Activated CD4-positive, CD25-positive, alpha-beta regulatory T cell treated with anti-CD3 and anti-CD28 coated beads, Interleukin-2, amount 50 U/mL, for 16 hours (primary cell): ENCODE data around the gene UFD1.
A peak's percentile ranks its signal among the peaks of the same experiment; 100 is the strongest.
"Not testable (repeated sequence)": the region's sequence is repeated elsewhere in the genome, so short reads cannot be mapped to it uniquely, and the experiment has no call there.

Experiments
- DNase-seq: peaks from one replicate; pipeline ENCODE4 v3.0.0-alpha.2; 2020; ENCODE audit warnings: low read depth, low spot score

UFD1 gene

DNA sequence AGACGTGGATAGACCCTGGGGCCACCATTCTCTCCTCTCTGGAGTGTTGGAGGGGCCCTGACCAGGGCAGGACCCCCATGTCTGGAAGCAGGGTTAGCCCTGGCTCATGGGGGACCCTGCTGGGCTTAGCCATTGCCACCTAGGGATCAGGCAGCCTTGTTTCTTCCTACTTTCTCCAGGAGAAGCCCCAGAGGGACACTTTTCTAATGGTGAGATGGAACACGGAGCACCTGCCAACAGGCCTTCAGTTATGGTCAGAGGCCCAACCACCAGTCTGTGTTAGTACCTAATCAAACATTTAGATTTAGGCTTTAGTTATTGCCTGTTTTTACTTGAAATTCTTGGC lies 29.6 kb downstream of the UFD1 start:
- no peak for DNase-seq

DNA sequence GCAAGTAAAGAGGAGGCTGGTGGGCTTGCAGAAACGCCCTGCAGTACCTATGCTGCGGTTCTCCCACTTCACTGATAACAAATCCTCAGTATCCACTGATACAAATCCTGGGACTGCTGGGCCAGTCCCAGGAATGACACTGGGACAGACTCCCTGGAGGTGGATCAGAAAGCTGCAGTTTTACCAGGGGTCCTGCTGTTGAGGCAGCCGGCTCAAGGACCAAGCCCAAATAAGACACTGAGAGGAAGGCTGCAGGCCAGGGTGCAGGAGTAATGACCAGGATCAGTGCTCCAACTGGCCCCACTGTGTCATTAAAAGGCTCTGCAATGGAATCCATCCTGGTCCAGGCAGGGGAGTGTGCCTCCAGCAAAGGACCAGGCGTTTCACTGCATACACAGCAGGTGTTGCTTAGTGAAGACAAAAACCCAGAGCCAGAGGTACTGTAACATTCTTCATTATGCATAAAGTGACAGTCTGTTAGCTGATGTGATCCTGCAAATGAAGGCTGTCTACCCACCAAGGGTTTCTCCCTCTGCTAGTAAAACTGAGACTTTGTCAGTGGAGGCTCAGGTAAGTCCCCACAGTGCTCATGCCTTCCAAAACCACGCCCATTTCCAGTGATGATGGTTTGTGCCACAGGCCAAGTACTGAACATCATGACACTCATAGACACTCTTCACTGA lies 30.1 kb downstream of the UFD1 start:
- no peak for DNase-seq

DNA sequence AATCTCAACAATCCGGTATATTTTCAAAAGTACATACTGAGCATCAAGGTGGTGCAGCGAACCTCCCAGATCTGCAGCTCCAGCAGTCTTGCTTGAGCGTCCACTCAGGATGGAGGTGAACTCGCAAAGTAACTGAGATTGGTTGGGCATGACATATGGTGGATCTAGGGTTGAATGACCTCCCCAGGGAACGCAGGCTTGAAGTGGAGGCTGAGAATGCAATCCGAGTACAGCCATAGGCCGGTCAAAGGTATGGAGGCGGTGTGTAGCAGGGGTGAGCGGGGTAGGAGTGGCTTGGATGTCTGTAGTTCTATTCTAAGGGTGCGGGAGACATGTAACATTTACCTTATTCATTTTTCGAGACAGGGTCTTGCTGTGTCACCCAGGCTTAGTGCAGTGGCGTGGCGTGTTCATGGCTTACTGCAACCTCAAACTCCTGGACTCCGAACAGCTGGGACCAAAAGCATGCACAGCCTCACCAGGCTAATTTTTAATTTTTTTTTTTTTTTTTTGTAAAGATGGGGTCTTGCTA lies 30.9 kb downstream of the UFD1 start:
- no peak for DNase-seq

DNA sequence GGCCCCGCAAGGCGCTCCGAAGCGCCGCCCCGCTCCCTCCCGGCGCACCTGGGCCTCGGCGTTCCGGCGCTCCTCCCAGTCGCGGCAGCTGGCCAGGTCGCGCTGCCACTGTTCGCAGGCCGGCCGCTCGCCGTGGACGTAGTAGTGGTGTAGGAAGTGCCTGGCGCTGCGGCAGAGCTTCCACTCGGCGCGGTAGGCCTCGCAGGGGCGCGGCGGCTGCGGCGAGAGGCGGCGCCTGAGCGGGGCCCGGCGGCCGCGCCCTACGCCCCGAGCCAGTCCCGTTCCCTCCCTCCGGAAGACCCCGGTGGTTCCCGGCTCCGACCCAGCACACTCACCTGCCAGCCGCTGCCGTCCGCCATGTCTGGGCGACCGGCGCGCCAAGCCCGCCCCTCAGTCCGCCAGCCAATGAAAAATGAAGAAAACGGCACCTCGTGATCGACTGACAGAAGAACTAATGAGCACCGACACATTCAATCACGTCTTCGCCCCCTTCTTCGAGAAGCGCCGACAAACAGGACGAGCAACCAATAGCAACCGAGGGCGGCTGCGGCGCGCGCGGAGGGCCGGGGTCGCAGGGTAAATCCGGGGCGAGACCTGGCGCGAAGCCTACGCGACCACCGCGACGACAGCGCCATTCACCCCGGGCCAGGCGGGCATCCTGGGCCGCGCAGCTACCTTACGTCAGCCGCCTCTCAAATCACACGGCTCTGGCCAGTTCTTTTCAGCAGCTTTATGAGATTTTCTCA lies 31.5 kb downstream of the UFD1 start, which contains the start of gene C22orf39:
Gene C22orf39, minus strand, starts transcription at position 382 of the 746 bp plus-strand sequence. Its CDS starts 23 bp downstream, at position 359.
- DNase-seq = peak; percentile 85

- no peak for DNase-seq
Observed at GRCh38 chr22:19446603-19447329, 32.2 kb downstream of the UFD1 start.

DNA sequence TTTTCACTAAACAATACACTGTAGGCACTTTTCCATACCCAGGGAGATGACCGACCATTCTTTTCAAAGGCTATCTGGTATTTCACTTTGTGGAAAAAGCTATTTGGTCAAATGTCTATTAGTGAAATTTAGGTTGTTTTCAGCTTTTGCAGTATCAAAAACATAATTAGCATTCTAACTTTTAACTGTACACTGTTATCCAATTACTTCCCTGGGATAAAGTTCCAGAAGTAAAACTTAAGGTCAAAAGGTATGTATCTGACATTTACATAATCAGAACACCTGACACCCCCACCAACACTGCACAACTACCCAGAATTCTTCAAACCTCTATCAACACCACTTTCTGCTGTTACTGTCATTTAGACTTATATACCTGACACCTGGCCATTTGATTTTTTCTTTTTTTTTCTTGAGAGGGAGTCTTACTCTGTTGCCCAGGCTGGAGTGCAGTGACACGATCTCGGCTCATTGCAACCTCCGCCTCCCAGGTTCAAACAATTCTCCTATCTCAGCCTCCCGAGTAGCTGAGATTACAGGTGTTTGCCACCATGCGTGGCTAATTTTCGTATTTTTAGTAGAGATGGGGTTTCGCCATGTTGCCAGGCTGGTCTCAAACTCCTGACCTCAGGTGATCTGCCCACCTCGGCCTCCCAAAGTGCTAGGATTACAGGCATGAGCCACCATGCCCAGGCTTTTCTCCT lies 33.6 kb downstream of the UFD1 start:
- not testable (repeated sequence) for DNase-seq

DNA sequence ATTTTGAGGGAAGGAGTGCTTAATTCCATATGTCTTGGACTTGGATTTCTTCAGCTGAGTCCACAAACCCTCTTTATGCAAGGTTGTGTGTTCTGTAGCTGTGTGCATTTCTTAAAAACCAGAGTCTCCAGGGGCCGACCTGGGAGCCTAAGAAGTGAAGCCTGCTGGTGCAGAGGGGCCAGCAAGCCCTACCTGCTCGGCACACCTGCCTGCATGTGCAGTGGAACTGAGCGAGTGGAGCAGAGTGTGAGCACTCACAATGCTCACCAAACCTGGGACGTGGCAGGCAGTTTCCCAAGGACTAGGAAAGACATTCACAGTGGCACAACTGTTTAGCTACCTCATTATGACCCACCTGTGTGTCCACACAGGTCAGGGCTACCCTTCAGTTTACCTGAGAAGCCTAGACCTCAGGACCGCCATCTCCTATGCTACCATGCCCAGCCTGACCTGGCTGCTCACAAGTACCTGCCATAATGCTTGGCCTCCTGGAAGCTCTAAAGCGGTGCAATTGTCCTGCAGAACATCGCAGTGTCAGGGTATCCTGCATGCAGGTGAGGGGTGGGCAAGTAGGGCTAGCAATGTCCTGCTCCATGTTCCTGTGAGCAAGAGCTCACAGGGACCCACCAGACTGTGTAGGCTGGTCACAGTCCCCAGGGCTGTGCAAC lies 35.3 kb downstream of the UFD1 start:
- no peak for DNase-seq

DNA sequence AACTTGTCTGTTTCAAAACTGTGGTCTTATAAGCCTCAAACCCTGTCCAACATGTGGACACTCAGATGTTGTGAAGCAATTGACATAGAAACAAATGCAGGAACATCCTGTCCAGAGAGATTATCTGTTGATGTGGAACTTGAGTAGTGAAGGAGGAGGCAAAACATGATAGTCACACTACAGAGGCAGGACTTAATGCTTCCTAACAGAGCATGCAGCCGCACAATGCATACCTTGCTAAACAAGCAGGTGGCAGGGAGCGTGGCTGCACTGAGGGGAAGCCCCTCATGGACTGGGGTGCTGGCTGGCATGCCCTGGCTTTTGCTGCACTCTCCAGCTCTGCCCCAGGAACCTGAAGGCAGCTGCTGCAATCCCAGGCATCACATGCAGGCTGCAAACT lies 36.8 kb downstream of the UFD1 start:
- no peak for DNase-seq

GRCh38 chr22:19440411-19441195 lies 38.4 kb downstream of the UFD1 start:
- DNase-seq = no peak

GRCh38 chr22:19438298-19438697 lies 40.7 kb downstream of the UFD1 start:
- no peak for DNase-seq

DNA sequence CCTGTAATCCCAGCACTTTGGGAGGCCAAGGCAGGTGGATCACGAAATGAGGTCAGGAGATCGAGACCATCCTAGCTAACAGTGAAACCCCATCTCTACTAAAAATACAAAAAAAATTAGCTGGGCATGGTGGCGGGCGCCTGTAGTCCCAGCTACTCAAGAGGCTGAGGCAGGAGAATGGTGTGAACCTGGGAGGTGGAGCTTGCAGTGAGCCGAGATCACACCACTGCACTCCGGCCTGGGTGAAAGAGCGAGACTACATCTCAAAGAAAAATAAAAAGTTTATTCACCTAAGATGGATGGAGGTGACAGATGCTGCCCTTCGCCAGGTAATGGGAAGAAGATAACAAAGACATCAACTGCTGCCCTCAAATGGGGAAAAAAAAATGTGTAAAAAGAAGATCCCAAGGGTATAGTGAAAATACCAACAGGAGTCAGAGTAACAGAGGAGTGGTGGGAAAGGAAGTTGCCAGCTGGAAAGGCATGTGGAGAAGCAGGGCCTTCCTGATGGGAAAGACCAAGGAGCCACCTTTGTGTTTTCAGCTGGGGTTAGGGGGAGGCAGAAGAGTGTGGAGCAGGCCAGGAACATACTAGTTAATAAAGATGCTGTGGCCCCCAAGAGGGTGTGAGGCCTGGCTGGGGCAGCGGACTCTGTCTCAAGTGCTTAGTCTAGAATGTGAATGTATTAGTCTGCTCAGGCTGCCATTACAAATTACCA lies 42.4 kb downstream of the UFD1 start:
- DNase-seq = not testable (repeated sequence)

GRCh38 chr22:19434829-19435580 lies 44.0 kb downstream of the UFD1 start:
- no peak for DNase-seq

GRCh38 chr22:19434401-19434800 lies 44.6 kb downstream of the UFD1 start:
- no peak for DNase-seq

GRCh38 chr22:19432133-19432851 lies 46.7 kb downstream of the UFD1 start, which contains the start of gene MRPL40:
Gene MRPL40, plus strand, starts transcription at chr22:19432545. Its CDS starts 10 bp downstream, at chr22:19432555.
- peak; percentile 75 for DNase-seq

- DNase-seq = peak; percentile 72
Observed at GRCh38 chr22:19431649-19432132, 47.3 kb downstream of the UFD1 start, which contains the start of gene HIRA. Gene HIRA, minus strand, starts transcription at chr22:19431733. Its CDS starts 257 bp downstream, at chr22:19431476.

DNA sequence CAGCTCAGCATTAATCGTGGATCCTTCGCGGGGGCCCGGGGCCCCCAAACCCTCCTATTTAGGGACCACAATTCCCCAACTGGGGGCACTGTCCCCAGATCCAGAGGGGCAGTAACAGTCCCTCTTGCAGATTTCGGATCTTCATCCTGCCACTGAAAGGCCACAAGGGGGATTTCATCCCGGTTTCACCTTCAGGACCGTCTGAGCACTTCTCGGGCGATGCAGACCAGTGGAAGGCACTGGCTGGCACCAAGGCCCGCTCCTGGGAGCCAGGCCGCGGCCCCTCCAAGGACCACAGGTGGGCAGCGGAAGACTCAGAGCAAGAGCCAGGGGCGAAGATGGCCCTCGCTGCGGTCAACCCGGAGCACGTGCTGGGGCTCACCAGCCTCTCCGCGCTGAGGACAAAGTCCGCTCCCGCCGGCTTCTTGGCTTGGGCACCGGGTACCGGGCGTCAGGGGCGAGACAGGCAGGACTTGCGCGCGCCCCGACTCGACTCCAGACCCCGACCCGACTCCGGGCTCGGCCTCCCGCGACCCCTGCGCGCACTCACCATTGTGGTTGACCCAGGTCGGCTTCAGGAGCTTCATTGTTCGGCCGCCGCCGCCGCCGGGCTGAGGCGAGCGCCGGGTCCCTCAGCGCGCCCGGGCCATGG lies 48.0 kb downstream of the UFD1 start:
- no peak for DNase-seq
